Right cardiac atrium (tissue), 5 donors: Measurements from ENCODE around the gene LSM6. TPM values are rescaled to one million over a fixed set of nuclear protein-coding genes. Genes with fewer than 3 reads are reported as not detected.

Experiments
- ATAC-seq, 2 donors: fragments of 200-7000 bp; cut with Tn5 transposase; one replicate each; pipeline versions ENCODE4 v1.8.0 to v1.9.1; 2020; ENCODE audit warnings: moderate library complexity in 2 of 2, mild to moderate bottlenecking in 1 of 2
- DNase-seq, 3 donors: peaks; one replicate each; pipeline ENCODE4 v3.0.0-alpha.2; 2020
- H3K27ac ChIP-seq: one replicate; pipeline ENCODE4 v1.5.1; 2013; ENCODE audit warnings: mild to moderate bottlenecking, low read length, control low read depth, moderate library complexity
- H3K27me3 ChIP-seq: one replicate; pipeline ENCODE4 v1.6.1; 2013; ENCODE audit not compliant: control insufficient read depth, insufficient read depth
- H3K4me1 ChIP-seq: one replicate; pipeline ENCODE4 v1.6.1; 2013; ENCODE audit warnings: low read length; ENCODE audit not compliant: control insufficient read depth, insufficient read depth
- H3K4me3 ChIP-seq: one replicate; pipeline ENCODE4 v1.5.1; 2013; ENCODE audit warnings: low read length, control low read depth
- H3K9me3 ChIP-seq: one replicate; pipeline ENCODE4 v1.6.1; 2013; ENCODE audit warnings: low read length; ENCODE audit not compliant: control insufficient read depth
- WGBS: extraction: QIAGEN DNeasy Blood & Tissue Kit; methylation state at CpG from one replicate; pipeline ENCODE4 v1.1.7; 2013; 5-methylcytosine and 5-hydroxymethylcytosine counted together
- intact Hi-C, 4 donors: fragments of 100-400 bp; cut with DNase I; formaldehyde crosslinking; loops; one replicate each; pipeline versions ENCODE4 v1.11.0 to v1.14.0; 2022 to 2023
- polyA plus RNA-seq: library from polyadenylated mRNA; stranded (reverse); fragments of 200-250 nt; gene quantifications from one replicate; pipeline ENCODE4 v1.2.3, GENCODE V29; 2013
- total RNA-seq, 4 donors: library from RNA; stranded (reverse); fragmentation: NEBNext Ultra II Directional; extraction: Animal tissue kit (Norgen Biotek cat#: 25700); gene quantifications; one replicate each; pipeline ENCODE4 v1.2.1, GENCODE V29; 2021
- donor health status: healthy with polysubstance abuse.
- donor health status: DM: no; HTN: yes; CAD: no.
- donor health status: DM: no; HTN: no; CAD: no.
- donor health status: DM: no; HTN: yes; CAD: no; lungs with severe emphysema.
- donor health status: DM: yes; HTN: yes; CAD: no.

Gene LSM6
- total and polyA plus RNA-seq, 5 donors, result 13.9 to 31.0 (median 17.8) TPM

DNA sequence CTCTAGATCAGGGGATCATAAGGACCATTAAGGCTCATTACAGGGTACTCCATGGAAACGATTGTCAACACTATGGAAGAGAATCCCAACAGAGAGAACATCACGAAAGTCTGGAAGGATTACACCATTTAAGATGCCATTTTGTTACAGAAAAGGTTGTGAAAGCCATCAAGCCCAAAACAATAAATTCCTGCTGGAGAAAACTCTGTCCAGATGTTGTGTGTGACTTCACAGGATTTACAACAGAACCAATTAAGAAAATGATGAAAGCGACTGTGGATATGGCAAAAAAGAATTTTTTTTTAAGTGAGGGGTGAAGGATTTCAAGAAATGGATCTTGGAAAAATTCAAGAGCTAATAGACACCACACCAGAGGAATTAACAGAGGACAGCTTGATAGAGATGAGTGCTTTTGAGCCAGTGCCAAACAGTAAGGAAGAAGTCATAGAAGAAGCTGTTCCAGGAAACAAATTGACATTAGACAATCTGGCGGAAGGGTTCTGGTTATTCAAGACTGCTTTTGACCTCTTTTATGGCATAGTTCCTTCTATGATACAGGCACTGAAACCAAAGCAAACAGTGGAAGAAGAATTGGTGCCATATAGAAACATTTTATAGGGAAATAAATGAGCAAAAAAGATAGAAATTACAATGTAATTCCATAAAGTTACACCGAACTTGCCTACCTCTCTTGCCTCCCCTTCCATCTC, 17.3 kb upstream of the LSM6 start:
- intact Hi-C loops, result no loop called here
- Histone ChIP-seq H3K9me3 (no peaks in the 10 kb centered on the region), H3K4me3 (no peak overlapping the region), H3K27me3 (no peaks in the 10 kb centered on the region), H3K27ac (no peak overlapping the region), H3K4me1 (no peaks in the 10 kb centered on the region)
- ATAC-seq (no peak), DNase-seq (no peak)
- 80% methylated on average over 5 of the region's 5 CpGs for WGBS

DNA sequence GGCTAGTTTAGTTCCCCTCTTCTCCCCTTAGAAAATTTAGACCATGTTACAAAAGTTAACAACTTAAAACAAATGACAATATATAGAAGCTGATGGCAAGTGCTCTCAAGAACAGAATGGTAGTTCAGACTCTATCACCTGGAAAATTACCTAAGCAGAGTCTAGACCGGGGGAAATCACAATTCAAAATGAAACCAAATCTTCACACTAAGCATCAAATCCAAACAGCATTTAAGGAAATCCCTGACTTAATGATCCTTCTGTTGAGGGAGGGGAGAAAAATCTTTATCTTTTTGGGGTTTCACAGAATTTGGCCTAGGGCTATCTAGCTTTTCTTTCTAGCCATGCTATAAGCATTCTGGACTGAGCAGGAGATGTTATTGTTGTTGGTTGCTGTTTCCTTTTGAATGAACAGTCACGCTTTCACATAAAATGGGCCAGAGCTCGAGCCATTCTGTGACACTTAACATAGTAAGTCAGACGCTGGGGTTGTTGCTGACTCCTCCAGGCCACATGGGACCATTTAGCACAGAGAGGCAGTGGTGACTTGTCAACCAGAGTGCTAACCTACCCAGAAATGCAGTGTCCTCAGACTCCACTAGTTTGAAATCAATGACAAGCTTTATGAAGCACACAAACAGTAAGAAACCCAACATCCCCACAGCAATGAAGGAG, 16.0 kb upstream of the LSM6 start:
- H3K9me3 ChIP-seq, result no peaks in the 10 kb centered on the region
- H3K4me3 ChIP-seq, result no peak overlapping the region
- no peak overlapping the region for H3K27ac ChIP-seq
- H3K4me1 ChIP-seq, result no peaks in the 10 kb centered on the region
- H3K27me3 ChIP-seq, result no peaks in the 10 kb centered on the region
- ATAC-seq, result no peak
- intact Hi-C loops, result no loop called here
- DNase-seq, result no peak
- 66% methylated on average over 4 of the region's 4 CpGs for WGBS

DNA sequence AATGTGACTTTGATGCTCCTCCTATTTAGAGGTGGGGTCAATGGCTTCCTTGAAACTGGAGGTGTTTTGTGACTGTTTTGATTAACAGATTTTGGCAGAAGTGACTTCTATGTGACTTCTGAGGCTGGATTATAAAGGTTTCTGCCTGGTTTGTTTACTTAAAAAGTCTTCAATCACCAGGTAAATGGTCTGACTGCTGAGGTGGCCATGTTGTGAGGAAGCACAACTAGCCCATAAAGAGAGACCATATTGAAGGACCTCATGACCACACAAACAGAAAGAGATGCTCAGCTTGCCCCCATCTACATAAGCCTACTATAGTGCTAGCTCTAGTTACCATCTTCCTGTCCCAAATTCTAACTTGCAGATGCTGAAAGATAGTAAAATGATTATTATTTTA, 14.3 kb upstream of the LSM6 start:
- ATAC-seq (no peak), DNase-seq (no peak)
- no peaks in the 10 kb centered on the region for H3K4me1 ChIP-seq
- H3K4me3 ChIP-seq, result no peak overlapping the region
- no peaks in the 10 kb centered on the region for H3K9me3 ChIP-seq
- intact Hi-C loops, result no loop called here
- H3K27ac ChIP-seq, result no peak overlapping the region
- no peaks in the 10 kb centered on the region for H3K27me3 ChIP-seq

DNA sequence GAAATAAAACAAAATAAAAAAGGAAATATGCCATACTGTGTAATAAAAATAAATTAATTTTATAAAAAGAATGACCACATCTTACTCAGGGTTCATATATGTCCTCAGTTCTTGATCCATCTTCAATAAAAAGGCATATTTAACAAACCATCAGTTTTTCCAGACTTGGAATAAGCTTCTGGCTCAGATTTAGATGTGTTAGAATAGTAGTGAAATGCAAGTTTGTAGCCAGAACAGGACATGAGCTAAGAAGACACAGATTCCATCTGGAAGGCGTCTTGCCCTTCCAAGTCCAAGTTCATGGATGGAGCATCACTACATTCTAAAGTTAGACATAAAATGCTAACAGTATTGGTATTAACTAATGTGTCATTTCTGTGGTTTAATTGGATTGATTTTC, 10.3 kb upstream of the LSM6 start:
- Histone ChIP-seq H3K4me3 (no peak overlapping the region), H3K4me1 (no peaks in the 10 kb centered on the region), H3K27ac (no peak overlapping the region), H3K9me3 (no peaks in the 10 kb centered on the region), H3K27me3 (no peaks in the 10 kb centered on the region)
- WGBS, result 68% methylated on average over 1 of the region's 1 CpG
- ATAC-seq (no peak), DNase-seq (no peak)
- intact Hi-C loops, result no loop called here

DNA sequence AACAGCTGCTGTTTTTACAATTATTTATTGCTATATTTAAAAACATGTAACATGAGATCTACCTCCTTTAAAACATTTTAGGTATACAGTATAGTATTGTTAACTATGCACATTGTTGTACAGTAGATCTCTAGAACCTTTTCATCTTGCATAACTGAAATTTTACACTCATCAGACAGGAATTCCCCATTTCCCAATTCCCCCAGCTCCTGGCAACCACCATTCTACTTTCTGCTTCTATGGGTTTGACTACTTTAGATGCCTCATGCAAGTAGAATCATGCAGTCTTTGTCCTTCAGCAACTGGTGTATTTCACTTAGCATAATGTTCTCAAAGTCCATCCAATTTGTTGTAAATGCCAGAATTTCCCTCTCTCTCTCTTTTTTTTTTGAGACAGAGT, 9.7 kb upstream of the LSM6 start:
- H3K9me3 ChIP-seq, result no peaks in the 10 kb centered on the region
- no peaks in the 10 kb centered on the region for H3K4me1 ChIP-seq
- no peak for ATAC-seq
- no peak for DNase-seq
- no peak overlapping the region for H3K27ac ChIP-seq
- no peak overlapping the region for H3K4me3 ChIP-seq
- no peaks in the 10 kb centered on the region for H3K27me3 ChIP-seq
- intact Hi-C loops, result no loop called here

DNA sequence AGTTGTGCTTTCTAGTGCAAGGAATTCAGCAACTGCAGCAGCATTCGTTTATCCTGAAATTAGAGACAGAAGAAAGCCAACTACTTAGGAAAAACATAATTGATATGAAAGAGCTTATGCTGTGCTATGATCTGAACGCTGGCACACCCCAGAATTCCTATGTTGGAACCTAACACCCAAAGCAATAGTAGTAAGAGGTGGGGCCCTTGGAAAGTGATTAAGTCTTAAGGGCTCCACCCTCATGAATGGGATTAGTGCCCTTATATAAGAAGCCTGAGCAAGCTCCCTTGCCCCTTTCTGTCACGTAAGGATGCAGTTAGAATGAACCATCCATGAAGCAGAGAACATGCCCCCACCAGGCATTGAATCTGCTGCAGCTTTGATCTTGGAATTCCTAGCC, 5.4 kb upstream of the LSM6 start:
- H3K27me3 ChIP-seq, result no peaks in the 10 kb centered on the region
- H3K9me3 ChIP-seq, result no peaks in the 10 kb centered on the region
- ATAC-seq, result no peak
- H3K27ac ChIP-seq, result no peak overlapping the region
- H3K4me3 ChIP-seq, result no peak overlapping the region
- intact Hi-C loops, result loop anchor here in 1 of 4 donors (10.0 kb wide), 1 partner anchor 215 kb away; no protein-coding TSS in a partner anchor
- no peaks in the 10 kb centered on the region for H3K4me1 ChIP-seq
- 84% methylated on average over 3 of the region's 3 CpGs for WGBS
- DNase-seq, result no peak

DNA sequence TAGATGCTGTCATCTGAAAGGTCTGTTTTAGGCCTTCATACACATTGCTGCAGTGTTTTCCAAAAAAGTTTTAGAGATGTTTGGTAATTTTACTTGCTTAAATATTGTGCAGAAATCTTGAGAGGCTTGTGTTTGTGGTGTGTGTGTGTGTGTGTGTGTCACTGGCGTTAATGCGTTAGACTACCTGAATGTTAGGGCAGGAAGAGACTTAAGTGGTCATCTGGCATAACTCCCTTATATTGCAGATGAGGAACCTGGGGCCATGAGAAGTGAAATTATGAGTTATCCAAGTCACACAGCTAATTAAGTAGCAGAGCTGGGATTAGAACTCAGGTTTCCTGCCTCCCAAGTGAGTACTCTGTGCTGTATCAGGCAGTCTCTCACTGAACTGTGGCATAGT, 1.4 kb downstream of the LSM6 start:
- DNase-seq, result no peak
- H3K27ac ChIP-seq, result no peak overlapping the region
- ATAC-seq, result no peak
- WGBS, result 58% methylated on average over 2 of the region's 2 CpGs
- no peaks in the 10 kb centered on the region for H3K27me3 ChIP-seq
- intact Hi-C loops, result loop anchor here in 1 of 4 donors (10.0 kb wide), 1 partner anchor 222 kb away; no protein-coding TSS in a partner anchor
- peak overlapping the region; percentile 61 for H3K4me3 ChIP-seq
- H3K4me1 ChIP-seq, result peaks cover 14% of the 10 kb centered on the region
- no peaks in the 10 kb centered on the region for H3K9me3 ChIP-seq

DNA sequence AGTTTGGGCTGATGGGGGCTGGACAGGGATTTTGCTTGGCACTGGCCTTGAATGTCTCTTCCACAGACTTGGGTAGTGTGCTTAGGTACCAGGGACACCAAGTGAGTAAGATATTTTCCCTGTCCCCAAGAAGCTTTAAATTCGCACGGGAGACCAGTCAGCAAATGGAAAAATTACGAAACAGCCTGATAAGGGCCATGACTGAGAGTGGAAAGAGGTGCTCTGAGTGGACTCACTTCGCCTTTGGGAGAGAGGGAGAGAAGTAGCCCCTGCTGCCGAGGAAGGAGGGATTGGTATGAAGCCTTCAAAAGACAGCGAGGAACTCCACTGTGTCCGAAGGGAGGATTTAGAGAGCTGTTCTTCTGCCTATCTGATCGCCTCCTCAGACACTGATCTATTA, 2.6 kb downstream of the LSM6 start:
- Histone ChIP-seq H3K9me3 (no peaks in the 10 kb centered on the region), H3K4me3 (no peak overlapping the region), H3K4me1 (peaks cover 14% of the 10 kb centered on the region), H3K27me3 (no peaks in the 10 kb centered on the region), H3K27ac (no peak overlapping the region)
- 75% methylated on average over 8 of the region's 8 CpGs for WGBS
- intact Hi-C loops, result loop anchor here in 1 of 4 donors (10.0 kb wide), 1 partner anchor 223 kb away; no protein-coding TSS in a partner anchor
- DNase-seq, result no peak
- peak in 1 of 2 donors; percentile 13 for ATAC-seq

DNA sequence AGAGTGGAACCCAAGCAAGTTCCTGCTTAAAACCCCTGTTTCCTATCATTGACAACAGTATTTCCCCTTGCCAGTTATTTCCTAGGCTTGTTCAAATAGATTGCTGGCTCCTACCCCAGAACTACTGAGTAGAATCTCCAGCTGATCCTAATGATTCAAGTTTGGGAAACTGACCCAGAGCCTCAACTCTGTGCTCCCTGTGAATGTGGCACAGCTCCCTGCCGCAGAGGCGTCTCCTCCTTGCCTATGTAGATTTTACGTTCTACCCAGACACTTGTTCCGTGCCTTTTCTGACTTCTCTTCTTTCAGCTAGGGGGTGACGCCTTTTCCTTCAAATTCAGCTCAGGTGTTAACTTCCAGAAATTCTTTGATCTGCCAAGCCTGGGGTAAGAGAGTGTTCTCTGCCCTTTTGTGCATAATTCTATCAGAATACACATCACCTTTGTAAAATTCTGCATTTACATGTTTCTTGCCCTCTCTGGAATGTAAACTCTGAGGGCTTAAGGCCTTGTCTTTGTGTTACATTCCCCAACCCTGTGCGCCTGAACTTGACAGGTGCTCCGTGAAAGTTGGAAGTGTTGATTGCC, 4.4 kb downstream of the LSM6 start:
- peaks cover 14% of the 10 kb centered on the region for H3K4me1 ChIP-seq
- ATAC-seq (no peak), DNase-seq (no peak)
- H3K9me3 ChIP-seq, result no peaks in the 10 kb centered on the region
- H3K27me3 ChIP-seq, result no peaks in the 10 kb centered on the region
- H3K27ac ChIP-seq, result no peak overlapping the region
- H3K4me3 ChIP-seq, result no peak overlapping the region
- WGBS, result 51% methylated on average over 7 of the region's 7 CpGs
- intact Hi-C loops, result loop anchor here in 1 of 4 donors (10.0 kb wide), 1 partner anchor 225 kb away; no protein-coding TSS in a partner anchor

DNA sequence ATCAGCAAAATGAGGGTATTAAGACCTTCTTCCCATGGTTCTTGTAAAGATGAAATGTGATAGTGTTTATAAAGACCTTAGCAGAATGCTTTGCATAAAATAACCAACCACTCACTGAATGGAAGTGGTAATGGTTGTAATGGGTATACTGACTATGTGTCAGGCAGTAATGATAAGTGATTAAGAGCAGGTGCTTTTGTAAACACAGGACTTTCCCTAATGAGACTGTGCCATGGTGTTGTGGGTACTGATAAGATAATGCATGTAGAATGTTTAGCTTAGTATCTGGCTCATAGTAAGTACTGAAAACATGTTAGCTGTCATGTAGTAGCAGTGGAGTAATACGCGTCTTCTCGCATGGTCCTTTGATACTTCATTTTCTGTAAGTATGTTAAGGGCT, 6.9 kb downstream of the LSM6 start:
- Histone ChIP-seq H3K4me3 (no peak overlapping the region), H3K27ac (no peak overlapping the region), H3K27me3 (no peaks in the 10 kb centered on the region), H3K4me1 (peaks cover 11% of the 10 kb centered on the region), H3K9me3 (no peaks in the 10 kb centered on the region)
- intact Hi-C loops, result no loop called here
- DNase-seq (no peak), ATAC-seq (no peak)
- 98% methylated on average over 3 of the region's 3 CpGs for WGBS

DNA sequence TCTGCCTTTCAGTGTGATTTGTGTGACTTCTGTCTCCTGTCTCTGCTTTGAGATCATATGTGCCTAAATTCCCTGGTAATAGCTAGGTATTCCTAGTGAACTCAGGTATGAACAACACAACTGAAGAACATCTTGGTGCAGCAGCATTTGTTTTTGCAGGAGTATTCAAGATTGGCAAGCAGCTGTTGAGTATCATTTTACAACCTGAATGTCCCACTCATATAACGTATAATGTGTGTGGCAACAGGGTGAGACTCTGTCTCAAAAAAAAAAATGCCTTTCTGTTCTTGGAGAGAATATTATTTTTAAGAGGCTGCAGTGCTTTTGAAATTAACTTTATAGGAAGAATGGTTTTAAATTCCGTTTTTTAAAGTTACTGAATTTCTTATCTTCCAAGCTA, 7.7 kb downstream of the LSM6 start:
- peaks cover 8% of the 10 kb centered on the region for H3K4me1 ChIP-seq
- DNase-seq (no peak), ATAC-seq (no peak)
- intact Hi-C loops, result no loop called here
- H3K4me3 ChIP-seq, result no peak overlapping the region
- H3K27ac ChIP-seq, result no peak overlapping the region
- no peaks in the 10 kb centered on the region for H3K9me3 ChIP-seq
- 85% methylated on average over 2 of the region's 2 CpGs for WGBS
- no peaks in the 10 kb centered on the region for H3K27me3 ChIP-seq
